Breast epithelium (tissue), 3 donors: Measurements from ENCODE around the gene GPBP1.

Experiments
- POLR2A ChIP-seq: fragments of 450-650 bp; IDR thresholded peaks from one replicate; pipeline ENCODE4 v1.6.1; 2016; ENCODE audit warnings: antibody characterized with exemption, mild to moderate bottlenecking, moderate library complexity
- POLR2AphosphoS5 ChIP-seq, 3 donors: sonication (generic); formaldehyde crosslinking; IDR thresholded peaks; one replicate each; pipeline ENCODE4 v1.6.1; 2017; ENCODE audit warnings: antibody characterized with exemption in 3 of 3
- TF ChIP-seq, protein P1 (sequence below), 3 donors: fragments of 450-650 bp; IDR thresholded peaks; one replicate each; pipeline ENCODE4 v1.5.1; 2016 to 2017; ENCODE audit warnings: antibody characterized with exemption in 3 of 3, mild to moderate bottlenecking in 3 of 3, moderate library complexity in 3 of 3

DNA sequence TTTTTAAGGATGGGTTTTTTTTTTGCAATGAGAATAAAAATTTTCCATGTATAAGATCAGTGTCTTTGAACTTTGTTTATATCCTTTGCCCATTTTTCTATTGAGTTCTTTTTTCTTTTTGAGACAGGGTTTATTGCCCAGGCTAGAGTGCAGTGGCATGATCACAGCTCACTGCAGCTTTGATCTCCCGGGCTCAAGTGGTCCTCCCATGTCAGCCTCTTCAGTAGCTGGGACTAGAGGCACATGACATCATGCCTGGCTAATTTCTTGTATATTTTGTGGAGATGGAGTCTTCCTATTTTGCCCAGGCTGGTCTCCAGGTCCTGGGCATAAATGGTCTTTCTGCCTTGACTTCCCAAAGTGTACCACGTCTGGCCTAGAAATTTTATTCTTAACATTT is 21.2 kb downstream of the GPBP1 start:
- TF ChIP-seq, protein P1, sequence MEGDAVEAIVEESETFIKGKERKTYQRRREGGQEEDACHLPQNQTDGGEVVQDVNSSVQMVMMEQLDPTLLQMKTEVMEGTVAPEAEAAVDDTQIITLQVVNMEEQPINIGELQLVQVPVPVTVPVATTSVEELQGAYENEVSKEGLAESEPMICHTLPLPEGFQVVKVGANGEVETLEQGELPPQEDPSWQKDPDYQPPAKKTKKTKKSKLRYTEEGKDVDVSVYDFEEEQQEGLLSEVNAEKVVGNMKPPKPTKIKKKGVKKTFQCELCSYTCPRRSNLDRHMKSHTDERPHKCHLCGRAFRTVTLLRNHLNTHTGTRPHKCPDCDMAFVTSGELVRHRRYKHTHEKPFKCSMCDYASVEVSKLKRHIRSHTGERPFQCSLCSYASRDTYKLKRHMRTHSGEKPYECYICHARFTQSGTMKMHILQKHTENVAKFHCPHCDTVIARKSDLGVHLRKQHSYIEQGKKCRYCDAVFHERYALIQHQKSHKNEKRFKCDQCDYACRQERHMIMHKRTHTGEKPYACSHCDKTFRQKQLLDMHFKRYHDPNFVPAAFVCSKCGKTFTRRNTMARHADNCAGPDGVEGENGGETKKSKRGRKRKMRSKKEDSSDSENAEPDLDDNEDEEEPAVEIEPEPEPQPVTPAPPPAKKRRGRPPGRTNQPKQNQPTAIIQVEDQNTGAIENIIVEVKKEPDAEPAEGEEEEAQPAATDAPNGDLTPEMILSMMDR (IDR thresholded peaks at IDR 0.05) = no peak
- TF ChIP-seq POLR2A (no peak), POLR2AphosphoS5 (IDR thresholded peaks at IDR 0.05) (no peak)
